ENCODE results near the gene POU4F1. TPM values are rescaled to one million over a fixed set of nuclear protein-coding genes. Genes with fewer than 3 reads are reported as not detected.

POU4F1 gene
- total and polyA plus RNA-seq, 12 donors: 0.03 TPM; not detected in 11

- H3K27me3 ChIP-seq: no peaks in the 10 kb centered on the region
- H3K9me3 ChIP-seq (replicated peaks in 1 of 3): no peaks in the 10 kb centered on the region
- TF ChIP-seq CTCF (IDR thresholded peaks at IDR 0.05) (no peak), POLR2A (IDR thresholded peaks at IDR 0.05) (no peak)
- no peaks in the 10 kb centered on the region for H3K4me1 ChIP-seq (replicated peaks in 1 of 2)
- intact Hi-C loops (cut with DNase I): no loop called here
- DNase-seq: no peak
- H3K36me3 ChIP-seq (replicated peaks in 1 of 2): no peaks in the 10 kb centered on the region
- no peak overlapping the region for H3K4me3 ChIP-seq
- H3K27ac ChIP-seq: no peak overlapping the region
- 85 to 94% (median 85%) methylated on average over 1 of the region's 1 CpG for WGBS, 4 donors
These were observed 34.3 kb downstream of the POU4F1 start for GRCh38 chr13:78569029-78569428.

- no peak for DNase-seq
- no peak overlapping the region for H3K4me3 ChIP-seq
- H3K9me3 ChIP-seq (replicated peaks in 1 of 3): no peaks in the 10 kb centered on the region
- WGBS, 4 donors: 81 to 85% (median 83%) methylated on average over 5 of the region's 5 CpGs
- H3K27me3 ChIP-seq: no peaks in the 10 kb centered on the region
- intact Hi-C loops (cut with DNase I): no loop called here
- H3K36me3 ChIP-seq (replicated peaks in 1 of 2): no peaks in the 10 kb centered on the region
- no peaks in the 10 kb centered on the region for H3K4me1 ChIP-seq (replicated peaks in 1 of 2)
- no peak for TF ChIP-seq POLR2A (IDR thresholded peaks at IDR 0.05)
- no peak overlapping the region for H3K27ac ChIP-seq
These were observed 36.7 kb downstream of the POU4F1 start for GRCh38 chr13:78566631-78567030.

- Histone ChIP-seq H3K36me3 (replicated peaks in 1 of 2) (no peaks in the 10 kb centered on the region), H3K27me3 (no peaks in the 10 kb centered on the region), H3K4me3 (no peak overlapping the region), H3K27ac (no peak overlapping the region), H3K9me3 (replicated peaks in 1 of 3) (no peaks in the 10 kb centered on the region), H3K4me1 (replicated peaks in 1 of 2) (no peaks in the 10 kb centered on the region)
- no peak for DNase-seq
- intact Hi-C loops (cut with DNase I): no loop called here
- no peak for TF ChIP-seq POLR2A (IDR thresholded peaks at IDR 0.05)
- no peak for TF ChIP-seq CTCF (IDR thresholded peaks at IDR 0.05)
- WGBS, 4 donors: 39 to 53% (median 44%) methylated on average over 5 of the region's 5 CpGs
These were observed 41.0 kb downstream of the POU4F1 start for GRCh38 chr13:78562237-78562889.

Other genes starting within 250 kb of the POU4F1 start
- gene OBI1, start 55.6 kb upstream of the POU4F1 start, total RNA-seq: 10 to 100 TPM in 4 of 9 donors, 1 to 10 TPM in 5; 4.8 to 14.3 (median 8.2) TPM
- gene OBI1, start 55.6 kb upstream of the POU4F1 start, polyA plus RNA-seq: 10 to 100 TPM in 1 of 3 donors, 1 to 10 TPM in 2; 1.5 to 11.5 (median 1.7) TPM

Data from adrenal gland (tissue), 12 donors.